ENCODE data around the gene ZDHHC14.

The ZDHHC14 gene

GRCh38 chr6:157531169-157531985 is 150.4 kb downstream of the ZDHHC14 start:
- no peak for DNase-seq (ENCODE audit: low read depth in 2 of 3, low spot score in 1 of 3)

- DNase-seq (ENCODE audit: low read depth in 2 of 3, low spot score in 1 of 3) = no peak
Observed at GRCh38 chr6:157531986-157532365, 151.0 kb downstream of the ZDHHC14 start.

GRCh38 chr6:157533048-157533871 is 152.3 kb downstream of the ZDHHC14 start:
- no peak for DNase-seq (ENCODE audit: low read depth in 2 of 3, low spot score in 1 of 3)

GRCh38 chr6:157534134-157534871 is 153.3 kb downstream of the ZDHHC14 start:
- no peak for DNase-seq (ENCODE audit: low read depth in 2 of 3, low spot score in 1 of 3)

GRCh38 chr6:157534977-157535339 is 154.0 kb downstream of the ZDHHC14 start:
- DNase-seq (ENCODE audit: low read depth in 2 of 3, low spot score in 1 of 3) = no peak

- DNase-seq (ENCODE audit: low read depth in 2 of 3, low spot score in 1 of 3) = no peak
Observed at GRCh38 chr6:157535340-157536222, 154.6 kb downstream of the ZDHHC14 start.

- no peak for DNase-seq (ENCODE audit: low read depth in 2 of 3, low spot score in 1 of 3)
Observed at GRCh38 chr6:157536223-157536545, 155.2 kb downstream of the ZDHHC14 start.

GRCh38 chr6:157537556-157537955 is 156.6 kb downstream of the ZDHHC14 start:
- DNase-seq (ENCODE audit: low read depth in 2 of 3, low spot score in 1 of 3) = no peak

- DNase-seq (ENCODE audit: low read depth in 2 of 3, low spot score in 1 of 3) = no peak
Observed at GRCh38 chr6:157538168-157538567, 157.2 kb downstream of the ZDHHC14 start.

- no peak for DNase-seq (ENCODE audit: low read depth in 2 of 3, low spot score in 1 of 3)
Observed at GRCh38 chr6:157538698-157539097, 157.7 kb downstream of the ZDHHC14 start.

GRCh38 chr6:157539421-157539822 is 158.4 kb downstream of the ZDHHC14 start:
- DNase-seq (ENCODE audit: low read depth in 2 of 3, low spot score in 1 of 3) = no peak

- no peak for DNase-seq (ENCODE audit: low read depth in 2 of 3, low spot score in 1 of 3)
Observed at GRCh38 chr6:157539900-157540752, 159.1 kb downstream of the ZDHHC14 start.

GRCh38 chr6:157541618-157542413 is 160.8 kb downstream of the ZDHHC14 start:
- DNase-seq (ENCODE audit: low read depth in 2 of 3, low spot score in 1 of 3) = no peak

GRCh38 chr6:157542414-157543160 is 161.6 kb downstream of the ZDHHC14 start:
- no peak for DNase-seq (ENCODE audit: low read depth in 2 of 3, low spot score in 1 of 3)

GRCh38 chr6:157546321-157546720 is 165.3 kb downstream of the ZDHHC14 start:
- DNase-seq (ENCODE audit: low read depth in 2 of 3, low spot score in 1 of 3) = no peak

GRCh38 chr6:157547112-157547511 is 166.1 kb downstream of the ZDHHC14 start:
- no peak for DNase-seq (ENCODE audit: low read depth in 2 of 3, low spot score in 1 of 3)

GRCh38 chr6:157548635-157549467 is 167.9 kb downstream of the ZDHHC14 start:
- DNase-seq (ENCODE audit: low read depth in 2 of 3, low spot score in 1 of 3) = no peak

GRCh38 chr6:157549468-157549745 is 168.4 kb downstream of the ZDHHC14 start:
- DNase-seq (ENCODE audit: low read depth in 2 of 3, low spot score in 1 of 3) = no peak
